Right lobe of liver (tissue), 4 donors: ENCODE data around the gene SPECC1L.

Experiments used
- POLR2A ChIP-seq: fragments of 450-650 bp; IDR thresholded peaks from one replicate; pipeline ENCODE4 v1.6.1; 2017; ENCODE audit warnings: antibody characterized with exemption, mild to moderate bottlenecking
- TF ChIP-seq, protein P1 (sequence below), 4 donors: fragments of 200-600 bp in 3 of 4; fragments of 450-650 bp in 1 of 4; IDR thresholded peaks; one replicate each; pipeline versions ENCODE4 v1.5.1 to v1.8.0; 2016 to 2022; ENCODE audit warnings: antibody characterized with exemption in 4 of 4, mild to moderate bottlenecking in 2 of 4
- donor health status: DM: no; HTN: no; CAD: no.
- donor health status: DM: no; HTN: no; CAD: no.
- donor health status: DM: no; HTN: yes; CAD: no.

DNA sequence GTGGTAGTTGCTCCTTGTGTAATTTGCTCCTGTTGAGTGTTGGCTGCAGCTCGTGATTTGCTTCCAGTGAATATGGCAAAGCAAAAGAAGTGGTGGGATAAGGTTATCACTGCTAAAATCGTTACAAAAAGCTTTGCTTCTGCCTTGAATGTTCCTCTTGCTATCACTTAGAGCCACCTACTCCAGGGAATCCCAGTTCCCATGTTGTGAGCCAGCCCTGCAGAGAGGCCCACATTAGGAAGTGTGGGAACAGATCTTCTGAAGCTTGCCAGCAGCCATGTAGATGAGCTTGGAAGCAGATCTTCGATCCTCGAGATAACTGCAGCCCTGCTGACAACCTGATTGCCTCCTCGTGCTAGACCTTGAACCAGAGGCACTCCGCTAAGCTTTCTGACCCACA, 71.0 kb downstream of the SPECC1L start:
- TF ChIP-seq, protein P1, sequence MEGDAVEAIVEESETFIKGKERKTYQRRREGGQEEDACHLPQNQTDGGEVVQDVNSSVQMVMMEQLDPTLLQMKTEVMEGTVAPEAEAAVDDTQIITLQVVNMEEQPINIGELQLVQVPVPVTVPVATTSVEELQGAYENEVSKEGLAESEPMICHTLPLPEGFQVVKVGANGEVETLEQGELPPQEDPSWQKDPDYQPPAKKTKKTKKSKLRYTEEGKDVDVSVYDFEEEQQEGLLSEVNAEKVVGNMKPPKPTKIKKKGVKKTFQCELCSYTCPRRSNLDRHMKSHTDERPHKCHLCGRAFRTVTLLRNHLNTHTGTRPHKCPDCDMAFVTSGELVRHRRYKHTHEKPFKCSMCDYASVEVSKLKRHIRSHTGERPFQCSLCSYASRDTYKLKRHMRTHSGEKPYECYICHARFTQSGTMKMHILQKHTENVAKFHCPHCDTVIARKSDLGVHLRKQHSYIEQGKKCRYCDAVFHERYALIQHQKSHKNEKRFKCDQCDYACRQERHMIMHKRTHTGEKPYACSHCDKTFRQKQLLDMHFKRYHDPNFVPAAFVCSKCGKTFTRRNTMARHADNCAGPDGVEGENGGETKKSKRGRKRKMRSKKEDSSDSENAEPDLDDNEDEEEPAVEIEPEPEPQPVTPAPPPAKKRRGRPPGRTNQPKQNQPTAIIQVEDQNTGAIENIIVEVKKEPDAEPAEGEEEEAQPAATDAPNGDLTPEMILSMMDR (IDR thresholded peaks at IDR 0.05): no peak
- no peak for TF ChIP-seq POLR2A
